H1 (cell line): Measurements from ENCODE around the gene ATP9B.

Experiments used
- RXRA ChIP-seq: IDR thresholded peaks from 2 replicates; pipeline ENCODE4 v1.6.1; 2011; ENCODE audit warnings: low read depth, mild to moderate bottlenecking, low read length, moderate library complexity; ENCODE audit not compliant: insufficient read depth
- SIN3A ChIP-seq, 2 experiments: IDR thresholded peaks in 1 of 2; conservative IDR thresholded peaks in 1 of 2; 2 replicates each; pipeline ENCODE4 v1.6.1; 2011 to 2012; ENCODE audit warnings: low read length in 2 of 2, improper control_type of control experiment in 1 of 2, low read depth in 1 of 2, mild to moderate bottlenecking in 1 of 2
- TAF1 ChIP-seq: IDR thresholded peaks from 2 replicates; pipeline ENCODE4 v1.6.1; 2011; ENCODE audit warnings: mild to moderate bottlenecking, low read depth, low read length
- TF ChIP-seq, protein P1 (sequence below), 3 experiments: IDR thresholded peaks; 1 replicate in 2 of 3; 2 replicates in 1 of 3; pipeline versions ENCODE4 v1.5.1 to v1.6.1; 2011; ENCODE audit warnings: low read length in 3 of 3, mild to moderate bottlenecking in 3 of 3, inconsistent platforms in 2 of 3, low read depth in 1 of 3, moderate library complexity in 1 of 3; ENCODE audit not compliant: insufficient read depth in 1 of 3; ENCODE audit errors: control extremely low read depth in 1 of 3

DNA sequence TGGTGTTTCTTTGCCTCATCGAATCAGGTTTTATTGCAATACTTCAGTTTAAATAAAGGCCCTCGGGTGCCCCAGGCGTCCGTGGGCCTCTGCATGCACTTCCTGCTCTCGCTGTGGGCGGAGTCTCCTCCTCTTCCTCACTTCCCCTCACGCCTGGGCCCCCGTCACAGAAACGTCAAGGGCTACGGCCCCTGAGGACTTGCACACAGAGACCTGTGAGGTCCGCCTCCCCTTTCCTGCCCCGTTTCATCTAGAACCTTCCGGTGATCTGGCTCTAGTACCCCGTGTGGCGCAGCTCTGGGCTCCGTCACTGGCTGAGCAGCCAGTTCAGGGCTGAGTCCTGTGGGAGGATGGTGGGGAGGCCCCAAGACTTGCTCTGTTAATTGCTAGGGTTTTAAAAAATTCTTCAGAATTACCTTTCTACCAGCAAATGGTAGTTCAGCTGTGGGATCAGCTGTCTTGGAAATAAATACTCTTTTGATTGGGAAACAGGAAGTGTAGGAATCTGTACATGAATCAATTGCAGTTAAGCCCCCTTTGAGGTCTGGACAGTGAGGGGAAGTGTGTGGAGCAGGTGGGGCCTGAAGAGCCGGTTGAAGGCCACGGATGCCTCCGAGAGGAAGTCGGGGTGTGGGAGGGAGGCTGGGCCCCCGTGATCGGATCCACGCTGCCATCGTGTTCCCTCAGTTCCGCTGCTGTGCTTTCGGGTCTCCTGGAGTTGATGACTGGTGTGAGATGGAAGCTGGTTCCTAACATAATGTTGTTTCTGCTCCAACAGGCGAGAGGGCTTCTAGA is 336.8 kb downstream of the ATP9B start:
- TF ChIP-seq, protein P1, sequence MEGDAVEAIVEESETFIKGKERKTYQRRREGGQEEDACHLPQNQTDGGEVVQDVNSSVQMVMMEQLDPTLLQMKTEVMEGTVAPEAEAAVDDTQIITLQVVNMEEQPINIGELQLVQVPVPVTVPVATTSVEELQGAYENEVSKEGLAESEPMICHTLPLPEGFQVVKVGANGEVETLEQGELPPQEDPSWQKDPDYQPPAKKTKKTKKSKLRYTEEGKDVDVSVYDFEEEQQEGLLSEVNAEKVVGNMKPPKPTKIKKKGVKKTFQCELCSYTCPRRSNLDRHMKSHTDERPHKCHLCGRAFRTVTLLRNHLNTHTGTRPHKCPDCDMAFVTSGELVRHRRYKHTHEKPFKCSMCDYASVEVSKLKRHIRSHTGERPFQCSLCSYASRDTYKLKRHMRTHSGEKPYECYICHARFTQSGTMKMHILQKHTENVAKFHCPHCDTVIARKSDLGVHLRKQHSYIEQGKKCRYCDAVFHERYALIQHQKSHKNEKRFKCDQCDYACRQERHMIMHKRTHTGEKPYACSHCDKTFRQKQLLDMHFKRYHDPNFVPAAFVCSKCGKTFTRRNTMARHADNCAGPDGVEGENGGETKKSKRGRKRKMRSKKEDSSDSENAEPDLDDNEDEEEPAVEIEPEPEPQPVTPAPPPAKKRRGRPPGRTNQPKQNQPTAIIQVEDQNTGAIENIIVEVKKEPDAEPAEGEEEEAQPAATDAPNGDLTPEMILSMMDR (IDR thresholded peaks at IDR 0.05; ENCODE audit: control extremely low read depth in 1 of 3, insufficient read depth in 1 of 3, low read depth in 1 of 3, low read length in 3 of 3), result no peak
- TF ChIP-seq TAF1 (no peak), RXRA (no peak), SIN3A (conservative IDR thresholded peaks at IDR 0.05 in 1 of 2, IDR thresholded peaks at IDR 0.05 in 1 of 2; ENCODE audit: low read depth in 1 of 2, low read length in 2 of 2) (no peak)
